Measurements from ENCODE around the gene GSTO2.

GSTO2 gene

GRCh38 chr10:104329735-104330134, 60.8 kb downstream of the GSTO2 start:
- no peak for TF ChIP-seq CTCF (IDR thresholded peaks at IDR 0.05; ENCODE audit: low read length)
- TF ChIP-seq EZH2 (IDR thresholded peaks at IDR 0.05; ENCODE audit: borderline replicate concordance, low read length) = no peak
- no peak overlapping the region for H2AFZ ChIP-seq (ENCODE audit: low read length)
- peaks cover 13% of the 10 kb centered on the region for H3K4me1 ChIP-seq (ENCODE audit: insufficient read depth, low read length, severe bottlenecking)
- no peaks in the 10 kb centered on the region for H3K9me3 ChIP-seq (ENCODE audit: low read length)
- H3F3A ChIP-seq (ENCODE audit: insufficient read depth, low read length) = no peaks in the 10 kb centered on the region
- no peaks in the 10 kb centered on the region; the same call in 1 of the 2 replicates for H3K36me3 ChIP-seq (ENCODE audit: insufficient read depth, low read length)
- no peaks in the 10 kb centered on the region for H3K79me2 ChIP-seq (ENCODE audit: insufficient read depth, low read length)
- no peaks in the 10 kb centered on the region for H3K9me2 ChIP-seq (ENCODE audit: low read depth, low read length)
- H3K4me3 ChIP-seq (ENCODE audit: low read depth, low read length, poor library complexity, severe bottlenecking) = no peak overlapping the region
- H3K27ac ChIP-seq (ENCODE audit: low read depth, low read length, poor library complexity, severe bottlenecking) = no peak overlapping the region
- no peak overlapping the region for H3K4me2 ChIP-seq (ENCODE audit: low read length)
- no peaks in the 10 kb centered on the region for H4K20me1 ChIP-seq (ENCODE audit: insufficient read depth, low read length)
- no peak overlapping the region for H3K9ac ChIP-seq (ENCODE audit: low read length)
- H3K27me3 ChIP-seq (ENCODE audit: insufficient read depth, low read length) = no peaks in the 10 kb centered on the region

GRCh38 chr10:104330168-104331110, 61.5 kb downstream of the GSTO2 start:
- Histone ChIP-seq H3K9ac (ENCODE audit: low read length) (no peak overlapping the region), H3K4me3 (ENCODE audit: low read depth, low read length, poor library complexity, severe bottlenecking) (no peak overlapping the region), H3K27ac (ENCODE audit: low read depth, low read length, poor library complexity, severe bottlenecking) (no peak overlapping the region), H3K27me3 (ENCODE audit: insufficient read depth, low read length) (no peaks in the 10 kb centered on the region), H2AFZ (ENCODE audit: low read length) (no peak overlapping the region), H3K4me2 (ENCODE audit: low read length) (no peak overlapping the region), H4K20me1 (ENCODE audit: insufficient read depth, low read length) (no peaks in the 10 kb centered on the region), H3K4me1 (ENCODE audit: insufficient read depth, low read length, severe bottlenecking) (peaks cover 13% of the 10 kb centered on the region), H3K36me3 (ENCODE audit: insufficient read depth, low read length) (no peaks in the 10 kb centered on the region; the same call in 1 of the 2 replicates), H3K9me2 (ENCODE audit: low read depth, low read length) (no peaks in the 10 kb centered on the region), H3F3A (ENCODE audit: insufficient read depth, low read length) (no peaks in the 10 kb centered on the region), H3K79me2 (ENCODE audit: insufficient read depth, low read length) (no peaks in the 10 kb centered on the region), H3K9me3 (ENCODE audit: low read length) (no peaks in the 10 kb centered on the region)
- no peak for TF ChIP-seq CTCF (IDR thresholded peaks at IDR 0.05; ENCODE audit: low read length)
- TF ChIP-seq EZH2 (IDR thresholded peaks at IDR 0.05; ENCODE audit: borderline replicate concordance, low read length) = no peak

- H2AFZ ChIP-seq (ENCODE audit: low read length) = no peak overlapping the region
- H3F3A ChIP-seq (ENCODE audit: insufficient read depth, low read length) = no peaks in the 10 kb centered on the region
- H3K79me2 ChIP-seq (ENCODE audit: insufficient read depth, low read length) = no peaks in the 10 kb centered on the region
- TF ChIP-seq EZH2 (IDR thresholded peaks at IDR 0.05; ENCODE audit: borderline replicate concordance, low read length) (no peak), CTCF (IDR thresholded peaks at IDR 0.05; ENCODE audit: low read length) (no peak)
- no peak overlapping the region for H3K9ac ChIP-seq (ENCODE audit: low read length)
- no peak overlapping the region for H3K4me2 ChIP-seq (ENCODE audit: low read length)
- no peaks in the 10 kb centered on the region for H3K27me3 ChIP-seq (ENCODE audit: insufficient read depth, low read length)
- H3K4me3 ChIP-seq (ENCODE audit: low read depth, low read length, poor library complexity, severe bottlenecking) = no peak overlapping the region
- no peaks in the 10 kb centered on the region for H3K9me2 ChIP-seq (ENCODE audit: low read depth, low read length)
- H3K4me1 ChIP-seq (ENCODE audit: insufficient read depth, low read length, severe bottlenecking) = peaks cover 13% of the 10 kb centered on the region
- H3K9me3 ChIP-seq (ENCODE audit: low read length) = no peaks in the 10 kb centered on the region
- H4K20me1 ChIP-seq (ENCODE audit: insufficient read depth, low read length) = no peaks in the 10 kb centered on the region
- no peaks in the 10 kb centered on the region; the same call in 1 of the 2 replicates for H3K36me3 ChIP-seq (ENCODE audit: insufficient read depth, low read length)
- H3K27ac ChIP-seq (ENCODE audit: low read depth, low read length, poor library complexity, severe bottlenecking) = no peak overlapping the region
Measured at GRCh38 chr10:104331208-104331838, 62.3 kb downstream of the GSTO2 start.
